ENCODE measurements around the gene C1QTNF1.

Gene C1QTNF1

DNA sequence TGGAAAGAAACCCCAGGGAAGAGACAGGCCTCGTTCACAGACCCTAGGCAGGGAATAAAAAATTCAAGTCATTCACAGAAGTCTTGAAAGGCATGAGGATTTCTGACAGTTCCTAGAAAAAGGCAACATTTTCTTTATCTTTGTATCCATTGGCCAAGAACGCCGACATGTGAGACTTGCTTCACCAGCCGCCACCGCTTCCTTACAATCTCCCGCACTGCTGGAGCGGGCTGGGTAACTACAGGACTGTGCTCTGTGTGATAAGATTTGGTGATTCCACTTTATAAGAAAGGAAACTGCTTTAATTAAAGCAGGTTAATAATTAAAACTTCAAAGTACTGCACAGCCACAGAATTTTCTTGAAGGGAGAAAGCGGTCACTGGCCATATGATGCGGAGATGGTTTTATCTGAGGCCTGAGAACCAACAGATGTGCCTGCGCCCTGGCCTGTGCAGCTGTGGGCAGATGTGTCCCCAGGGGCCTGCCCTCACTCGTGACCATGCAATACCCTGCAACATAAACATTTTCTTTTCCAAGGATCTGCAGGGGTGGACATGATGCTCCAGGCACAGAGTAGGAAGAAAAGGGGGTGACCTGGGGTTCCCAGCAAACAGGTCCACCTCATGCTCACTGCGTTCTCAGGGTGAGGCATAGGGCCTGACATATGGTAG lies 31.3 kb upstream of the C1QTNF1 start:
- H3K4me3 ChIP-seq (ENCODE audit: low read depth, low read length): no peak overlapping the region
- no peak for DNase-seq (ENCODE audit: low read depth, low spot score)
- ChIA-PET POLR2A (no interaction called here), CTCF (interaction anchor here (0.7 to 4.0 kb wide), 8 partner anchors 10 to 396 kb away, joined by 3 to 28 read pairs (median 4); partner anchors contain the start of gene ENGASE)
- TF ChIP-seq, protein P1, sequence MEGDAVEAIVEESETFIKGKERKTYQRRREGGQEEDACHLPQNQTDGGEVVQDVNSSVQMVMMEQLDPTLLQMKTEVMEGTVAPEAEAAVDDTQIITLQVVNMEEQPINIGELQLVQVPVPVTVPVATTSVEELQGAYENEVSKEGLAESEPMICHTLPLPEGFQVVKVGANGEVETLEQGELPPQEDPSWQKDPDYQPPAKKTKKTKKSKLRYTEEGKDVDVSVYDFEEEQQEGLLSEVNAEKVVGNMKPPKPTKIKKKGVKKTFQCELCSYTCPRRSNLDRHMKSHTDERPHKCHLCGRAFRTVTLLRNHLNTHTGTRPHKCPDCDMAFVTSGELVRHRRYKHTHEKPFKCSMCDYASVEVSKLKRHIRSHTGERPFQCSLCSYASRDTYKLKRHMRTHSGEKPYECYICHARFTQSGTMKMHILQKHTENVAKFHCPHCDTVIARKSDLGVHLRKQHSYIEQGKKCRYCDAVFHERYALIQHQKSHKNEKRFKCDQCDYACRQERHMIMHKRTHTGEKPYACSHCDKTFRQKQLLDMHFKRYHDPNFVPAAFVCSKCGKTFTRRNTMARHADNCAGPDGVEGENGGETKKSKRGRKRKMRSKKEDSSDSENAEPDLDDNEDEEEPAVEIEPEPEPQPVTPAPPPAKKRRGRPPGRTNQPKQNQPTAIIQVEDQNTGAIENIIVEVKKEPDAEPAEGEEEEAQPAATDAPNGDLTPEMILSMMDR (IDR thresholded peaks at IDR 0.05; ENCODE audit: insufficient read depth, low read length, missing control alignments): no peak

DNA sequence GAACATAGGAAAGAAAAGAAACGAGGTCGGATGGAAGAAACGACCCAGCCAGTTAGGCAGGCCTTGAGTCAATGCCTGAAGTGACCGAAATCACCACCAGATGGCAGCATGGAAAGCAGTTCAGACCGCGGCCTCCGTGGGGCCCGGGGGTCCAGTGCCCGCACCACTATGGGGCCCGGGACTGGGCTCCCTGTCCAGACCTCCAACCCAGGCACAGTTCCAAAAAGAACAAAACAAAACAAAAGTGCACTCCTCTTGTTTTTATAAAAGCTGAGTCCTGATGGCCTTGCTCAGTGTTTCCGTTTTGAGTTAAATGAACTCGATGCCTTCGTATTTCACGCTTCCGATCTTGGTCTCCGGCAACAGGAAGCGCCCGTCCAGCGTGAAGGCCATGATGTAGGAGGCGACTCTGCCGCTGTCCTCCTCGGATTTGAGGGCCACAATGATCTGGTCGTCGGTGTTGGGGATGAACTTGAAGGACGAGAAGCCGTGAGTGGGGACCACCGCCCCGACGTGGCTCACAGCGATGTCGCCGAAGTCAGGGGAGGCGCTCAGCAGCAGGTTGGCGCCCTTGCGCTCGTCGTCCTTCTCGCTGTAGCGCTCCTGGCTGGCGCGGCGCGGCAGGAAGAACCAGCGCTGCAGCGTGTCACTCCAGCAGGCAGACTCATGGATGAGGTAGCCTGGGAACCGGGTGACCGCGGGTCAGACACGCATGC lies 30.6 kb upstream of the C1QTNF1 start:
- ChIA-PET POLR2A (no interaction called here), CTCF (interaction anchor here (0.6 to 4.0 kb wide), 13 partner anchors 10 to 395 kb away, joined by 3 to 28 read pairs (median 4); partner anchors contain the start of gene ENGASE)
- no peak for DNase-seq (ENCODE audit: low read depth, low spot score)
- TF ChIP-seq, protein P1 (IDR thresholded peaks at IDR 0.05; ENCODE audit: insufficient read depth, low read length, missing control alignments): peak; percentile 77
- H3K4me3 ChIP-seq (ENCODE audit: low read depth, low read length): no peak overlapping the region

DNA sequence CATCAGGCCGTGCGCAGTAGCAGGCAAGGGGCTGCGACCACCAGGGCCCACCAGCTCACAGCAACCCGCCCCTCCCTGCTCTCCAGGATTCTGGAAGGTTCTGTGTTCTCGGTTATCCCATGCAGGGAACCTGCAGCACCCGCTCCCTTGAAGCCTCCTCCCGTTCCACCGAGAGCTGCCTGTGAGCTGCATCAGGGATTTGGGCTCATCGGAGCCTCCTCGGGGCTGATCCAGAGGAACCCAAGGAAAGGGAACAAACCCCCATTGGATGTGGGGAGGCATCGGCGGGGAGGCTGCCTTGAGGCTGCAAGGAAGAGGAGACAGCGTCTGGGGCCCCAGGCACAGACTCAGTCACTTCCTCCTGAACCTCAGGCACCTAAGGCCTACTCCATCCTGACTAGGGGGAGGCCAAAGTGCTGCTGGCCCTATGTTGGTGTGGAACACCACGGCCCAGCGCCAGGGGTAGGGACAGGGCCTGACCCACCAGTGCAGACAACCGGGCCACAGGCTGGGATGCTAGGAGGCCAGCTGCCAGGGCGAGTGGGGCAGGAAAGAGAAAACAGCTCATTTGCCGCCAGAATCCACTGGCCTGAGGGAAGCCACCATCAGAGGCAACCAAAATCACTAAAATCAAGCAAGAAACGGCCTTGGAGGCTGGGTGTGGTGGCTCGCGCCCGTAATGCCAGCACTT lies 29.8 kb upstream of the C1QTNF1 start:
- H3K4me3 ChIP-seq (ENCODE audit: low read depth, low read length): no peak overlapping the region
- DNase-seq (ENCODE audit: low read depth, low spot score): no peak
- TF ChIP-seq, protein P1 (IDR thresholded peaks at IDR 0.05; ENCODE audit: insufficient read depth, low read length, missing control alignments): no peak
- POLR2A ChIA-PET: no interaction called here
- CTCF ChIA-PET: interaction anchor here (0.6 to 4.0 kb wide), 13 partner anchors 9 to 395 kb away, joined by 3 to 28 read pairs (median 3); partner anchors contain the start of gene ENGASE

DNA sequence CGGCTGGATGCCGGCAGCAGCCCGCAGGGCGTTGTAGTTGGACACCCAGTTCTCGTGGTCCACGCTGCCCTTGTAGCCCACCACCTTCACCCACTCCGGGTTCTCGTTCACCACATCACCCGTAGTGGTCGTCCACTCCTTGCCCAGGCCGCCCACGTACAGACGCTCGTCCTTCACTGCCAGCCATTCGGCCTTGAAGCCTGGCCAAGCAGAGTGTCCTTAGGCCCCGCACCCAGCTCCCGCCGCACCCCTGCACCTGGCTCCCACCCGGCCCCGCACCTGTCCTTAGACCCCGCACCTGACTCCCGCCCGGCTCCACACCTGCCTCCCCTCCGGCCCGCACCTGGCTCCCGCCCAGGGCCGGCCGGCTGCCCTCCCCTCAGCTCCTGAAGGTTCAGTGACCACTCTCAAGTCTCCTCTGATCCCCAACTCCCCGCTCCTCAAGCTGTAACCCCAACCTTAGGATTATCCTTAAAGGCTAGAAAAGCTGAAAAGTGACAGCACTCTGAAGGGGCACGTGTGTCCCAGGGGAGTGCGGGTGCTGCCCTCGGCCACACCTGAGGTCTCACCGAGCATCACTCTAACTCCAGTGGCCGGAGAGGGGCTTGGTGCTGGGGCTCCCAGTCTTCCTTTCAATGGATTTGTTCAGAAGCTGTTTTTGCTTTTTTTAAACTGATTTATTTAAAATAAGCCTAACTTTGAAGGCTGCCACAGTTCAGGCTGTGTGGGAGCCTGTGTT lies 28.8 kb upstream of the C1QTNF1 start:
- TF ChIP-seq, protein P1 (IDR thresholded peaks at IDR 0.05; ENCODE audit: insufficient read depth, low read length, missing control alignments): no peak
- POLR2A ChIA-PET: no interaction called here
- CTCF ChIA-PET: interaction anchor here (0.9 to 4.0 kb wide), 11 partner anchors 8 to 397 kb away, joined by 3 to 28 read pairs (median 3); no protein-coding TSS in a partner anchor
- DNase-seq (ENCODE audit: low read depth, low spot score): no peak
- no peak overlapping the region for H3K4me3 ChIP-seq (ENCODE audit: low read depth, low read length)

DNA sequence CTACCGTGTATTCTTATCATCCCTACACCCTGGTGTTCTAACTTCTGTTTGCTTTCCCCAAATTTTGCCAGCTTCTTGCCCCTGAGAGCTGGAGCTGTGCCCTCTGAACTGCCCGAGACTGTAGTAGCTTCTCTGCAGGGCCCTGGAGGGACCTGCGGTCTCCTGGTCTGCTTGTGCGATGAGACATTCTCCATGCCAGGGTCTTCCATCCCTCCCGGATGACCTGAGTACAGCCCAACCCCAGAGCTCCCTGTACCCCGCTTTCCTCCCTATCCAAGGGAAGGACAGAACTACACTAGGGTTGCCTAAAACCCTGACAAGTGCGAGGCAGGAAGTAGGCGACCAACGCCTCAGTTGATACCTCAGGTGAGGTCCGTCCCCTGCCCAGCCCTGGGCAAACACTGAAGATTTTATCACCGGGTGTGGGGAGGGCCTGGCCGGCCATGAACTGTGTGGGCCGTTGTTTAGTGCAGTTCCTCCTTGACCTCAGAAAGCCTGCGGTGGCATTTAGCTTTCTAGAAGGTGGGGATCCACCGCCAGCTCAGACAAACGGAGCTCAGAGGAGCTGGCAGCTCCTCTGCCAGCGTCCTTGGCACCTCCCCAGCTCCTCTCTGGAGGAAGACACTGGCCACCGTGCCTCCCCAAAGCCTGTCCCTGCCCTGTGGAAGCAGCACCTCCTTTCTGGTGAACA lies 28.1 kb upstream of the C1QTNF1 start:
- TF ChIP-seq, protein P1 (IDR thresholded peaks at IDR 0.05; ENCODE audit: insufficient read depth, low read length, missing control alignments): no peak
- CTCF ChIA-PET: interaction anchor here (1.2 to 4.0 kb wide), 7 partner anchors 9 to 396 kb away, joined by 3 to 28 read pairs (median 3); no protein-coding TSS in a partner anchor
- DNase-seq (ENCODE audit: low read depth, low spot score): no peak
- POLR2A ChIA-PET: no interaction called here
- no peak overlapping the region for H3K4me3 ChIP-seq (ENCODE audit: low read depth, low read length)
